CD1c-positive myeloid dendritic cell (primary cell): ENCODE measurements around the gene ZNF524.
"Not testable (repeated sequence)": the region's sequence is repeated elsewhere in the genome, so short reads cannot be mapped to it uniquely, and the experiment has no call there.

Experiments used
- DNase-seq: peaks from one replicate; pipeline ENCODE4 v3.0.0-alpha.2; 2016; ENCODE audit errors: extremely low spot score

The ZNF524 gene, protein sequence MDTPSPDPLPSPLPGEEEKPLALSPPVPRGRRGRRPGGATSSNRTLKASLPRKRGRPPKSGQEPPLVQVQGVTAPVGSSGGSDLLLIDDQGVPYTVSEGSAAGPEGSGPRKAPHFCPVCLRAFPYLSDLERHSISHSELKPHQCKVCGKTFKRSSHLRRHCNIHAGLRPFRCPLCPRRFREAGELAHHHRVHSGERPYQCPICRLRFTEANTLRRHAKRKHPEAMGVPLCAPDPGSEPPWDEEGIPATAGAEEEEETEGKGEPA

DNA sequence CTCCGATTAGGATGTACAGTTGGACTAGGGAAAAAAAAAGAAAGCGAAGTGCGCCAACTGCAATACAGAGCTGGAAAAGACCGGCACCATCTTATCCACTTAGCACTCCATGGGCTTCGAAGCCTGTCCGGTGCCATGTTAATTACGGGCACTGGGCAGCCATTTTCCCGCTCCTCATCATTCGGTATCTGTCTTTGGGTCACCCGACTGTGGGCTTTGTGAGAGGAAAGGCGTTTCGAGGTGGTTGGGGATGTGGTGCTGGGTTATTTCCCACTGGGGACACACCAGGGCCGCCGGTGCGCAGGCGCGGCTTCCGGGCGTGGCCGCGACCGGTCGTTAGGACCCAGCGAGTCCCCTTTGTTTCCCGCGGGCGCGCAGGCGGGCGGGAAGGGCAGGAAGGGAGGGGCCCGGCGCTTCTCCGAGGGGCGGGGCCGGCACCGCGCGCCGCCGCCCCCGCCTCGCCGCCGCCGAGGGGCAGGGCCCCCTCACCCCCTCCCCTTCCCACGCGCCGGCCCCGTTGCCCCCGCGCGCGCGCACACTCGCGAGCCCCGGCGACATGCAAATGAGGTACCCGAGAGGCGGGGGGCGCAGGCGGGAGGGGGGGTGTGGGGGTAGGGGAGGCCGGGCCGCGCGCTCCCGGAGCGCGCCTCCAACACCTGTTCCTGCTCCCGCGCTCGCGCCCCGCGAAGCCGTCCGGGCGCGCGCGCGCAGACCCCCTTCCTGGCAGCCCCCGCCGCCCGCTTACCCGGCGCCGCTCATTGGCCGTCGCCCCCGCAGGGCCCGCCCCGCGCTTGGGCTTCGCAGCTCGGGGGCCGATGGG lies at the start of gene ZNF524:
TSS of gene ZNF524 (plus strand) at position 447 of the 820 bp plus-strand sequence. CDS start 1,825 bp downstream, outside the sequence.
- DNase-seq: peak; percentile 89

DNA sequence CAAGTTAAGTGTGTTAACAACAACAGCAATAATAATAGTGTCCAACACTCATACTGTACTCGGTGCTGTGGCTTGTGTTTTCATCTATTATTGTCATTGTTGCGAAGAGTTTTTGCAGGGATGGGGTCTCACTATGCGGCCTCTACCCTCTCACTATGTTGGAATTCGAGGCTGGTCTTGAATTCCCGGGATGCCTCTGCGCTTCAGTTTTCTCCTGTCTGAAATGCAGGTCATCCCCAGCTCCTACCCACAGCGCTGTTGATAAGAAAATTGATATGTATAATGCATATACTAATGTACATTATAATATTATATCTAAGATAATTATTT lies 49.8 kb upstream of the ZNF524 start:
- DNase-seq: no peak

DNA sequence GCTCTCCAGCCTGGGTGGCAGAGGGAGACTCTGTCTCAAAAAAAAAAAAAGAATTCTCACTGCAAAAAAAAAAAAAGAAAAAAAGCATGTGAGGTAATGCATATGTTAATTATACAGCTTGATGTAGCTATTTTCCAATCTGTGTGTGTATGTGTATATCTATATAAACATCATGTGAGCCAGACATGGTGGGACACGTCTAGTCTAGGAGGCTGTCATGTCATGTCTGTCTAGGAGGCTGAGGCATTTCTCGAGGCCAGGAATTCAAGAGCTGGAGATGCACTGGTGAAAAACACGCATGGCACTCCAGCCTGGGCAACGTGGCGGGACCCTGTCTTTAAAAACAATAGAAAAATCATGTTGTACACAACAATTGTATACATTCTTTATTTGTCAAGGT lies 47.9 kb upstream of the ZNF524 start:
- DNase-seq: no peak

DNA sequence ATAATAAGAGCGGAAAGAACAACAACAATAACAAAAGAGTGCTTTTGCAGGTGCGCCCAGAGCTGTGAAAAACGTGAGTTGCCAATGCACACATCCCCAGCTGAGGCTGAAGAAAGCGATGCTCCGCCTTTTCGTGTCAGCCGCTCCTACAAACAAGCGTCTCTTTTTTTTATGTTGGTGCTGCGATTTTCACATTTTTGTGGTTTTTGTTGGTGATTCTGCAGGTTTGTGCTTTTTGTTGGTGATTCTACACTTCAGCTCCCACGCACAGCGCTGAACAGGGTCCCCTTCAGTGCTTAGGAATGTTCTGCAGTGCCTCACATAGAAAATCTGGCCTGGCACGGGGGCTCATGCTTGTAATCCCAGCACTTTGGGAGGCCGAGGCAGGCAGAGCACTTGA lies 47.5 kb upstream of the ZNF524 start:
- DNase-seq: no peak

DNA sequence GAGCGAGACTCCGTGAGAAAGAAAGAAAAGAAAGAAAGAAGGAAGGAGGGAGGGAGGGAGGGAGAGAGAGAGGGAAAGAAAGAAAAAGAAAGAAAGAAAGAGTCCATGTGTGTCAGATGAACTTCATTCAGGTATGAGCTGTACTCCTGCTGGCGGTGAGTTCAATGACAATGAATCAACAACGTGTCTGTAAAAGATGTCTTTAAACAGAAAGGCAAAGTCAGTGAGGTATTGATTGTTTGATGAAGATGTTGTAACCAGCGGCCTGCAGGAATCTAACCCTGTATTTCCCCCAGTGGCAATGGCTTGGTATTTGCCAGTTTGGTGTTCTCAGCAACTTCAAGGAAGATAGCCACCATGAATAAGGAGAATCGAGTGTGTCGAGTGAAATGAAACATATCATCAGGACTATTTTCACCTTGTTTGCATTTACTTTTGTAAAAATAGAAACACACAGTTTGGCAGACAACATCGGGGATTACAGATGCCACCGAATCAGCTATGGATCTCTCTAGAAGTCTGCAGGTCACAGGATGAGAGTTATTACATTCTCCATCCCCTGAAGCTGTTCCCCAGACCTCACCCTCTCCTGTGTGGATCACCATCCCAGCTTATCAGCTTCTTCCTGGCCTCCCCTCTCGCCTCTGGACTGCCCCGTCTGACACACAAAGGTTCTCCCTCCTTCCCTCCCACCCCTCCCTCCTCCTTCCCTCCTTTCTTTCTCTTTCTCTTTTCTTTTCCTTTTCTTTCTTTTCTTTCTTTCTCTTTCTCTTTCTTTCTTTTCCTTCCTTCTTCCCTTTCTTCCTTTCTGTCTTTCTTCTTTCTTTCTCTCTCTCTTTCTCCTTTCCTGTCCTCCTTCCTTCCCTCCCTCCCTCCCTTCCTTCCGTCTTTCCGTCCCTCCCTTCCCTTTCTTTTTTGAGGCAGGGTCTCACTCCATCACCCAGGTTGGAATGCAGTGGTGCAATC lies 46.6 kb upstream of the ZNF524 start:
- DNase-seq: no peak

DNA sequence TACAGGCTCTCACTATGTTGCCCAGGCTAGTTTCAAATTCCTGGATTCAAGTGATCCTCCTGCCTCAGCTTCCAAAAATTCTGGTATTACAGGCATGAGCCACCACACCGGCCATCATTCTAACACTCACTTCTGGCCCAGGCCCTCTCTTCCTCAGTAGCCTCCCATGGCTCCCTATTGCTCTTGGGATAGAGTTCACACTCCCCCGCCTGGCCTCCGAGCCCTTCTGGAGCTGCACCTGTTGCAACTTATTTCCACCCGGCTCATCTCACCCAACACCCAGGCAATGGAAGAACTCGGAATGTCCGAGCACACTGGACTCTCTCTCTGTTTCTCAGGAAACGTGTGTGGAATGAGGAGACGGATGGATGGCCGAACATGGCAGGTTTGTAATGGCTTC lies 45.8 kb upstream of the ZNF524 start:
- no peak for DNase-seq

DNA sequence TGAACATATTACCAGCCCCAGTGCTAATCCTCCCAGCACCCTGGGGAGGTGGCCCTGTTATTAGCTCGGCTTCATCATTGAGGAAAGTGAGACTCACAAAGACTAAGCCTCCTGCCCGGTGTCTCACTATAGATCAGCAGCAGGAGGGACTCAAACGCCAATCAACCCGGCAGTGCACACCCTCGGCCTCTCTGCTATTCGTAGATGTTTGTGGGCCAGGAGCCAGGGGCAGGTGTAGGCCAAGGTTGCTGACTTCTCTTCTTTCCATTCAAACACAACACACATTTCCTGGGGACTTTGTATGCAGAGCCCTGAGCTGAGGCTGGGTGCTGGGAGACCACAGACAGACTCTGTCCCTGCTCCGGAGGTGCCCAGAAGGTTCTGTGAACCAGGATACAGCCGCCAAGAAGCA lies 45.3 kb upstream of the ZNF524 start:
- no peak for DNase-seq

DNA sequence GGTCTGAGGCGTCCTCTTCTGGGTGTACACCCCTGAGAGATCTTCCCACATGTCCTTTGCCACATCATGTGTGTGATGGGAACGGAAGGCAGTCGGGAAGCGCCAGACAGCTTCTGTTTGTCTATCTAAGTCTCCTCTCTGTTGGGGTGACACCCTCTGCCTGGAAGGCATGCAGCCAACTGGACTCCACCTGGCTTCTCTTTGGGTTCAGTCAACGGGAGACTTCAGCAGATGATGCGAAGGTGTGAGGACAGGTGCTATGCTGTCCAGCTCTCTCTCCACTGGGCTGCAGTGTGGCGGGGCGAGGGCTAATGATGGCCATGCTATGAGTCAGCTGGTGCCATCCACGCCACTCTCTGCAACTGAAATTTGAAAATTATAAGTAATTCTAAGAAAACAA lies 40.4 kb upstream of the ZNF524 start:
- DNase-seq: no peak

DNA sequence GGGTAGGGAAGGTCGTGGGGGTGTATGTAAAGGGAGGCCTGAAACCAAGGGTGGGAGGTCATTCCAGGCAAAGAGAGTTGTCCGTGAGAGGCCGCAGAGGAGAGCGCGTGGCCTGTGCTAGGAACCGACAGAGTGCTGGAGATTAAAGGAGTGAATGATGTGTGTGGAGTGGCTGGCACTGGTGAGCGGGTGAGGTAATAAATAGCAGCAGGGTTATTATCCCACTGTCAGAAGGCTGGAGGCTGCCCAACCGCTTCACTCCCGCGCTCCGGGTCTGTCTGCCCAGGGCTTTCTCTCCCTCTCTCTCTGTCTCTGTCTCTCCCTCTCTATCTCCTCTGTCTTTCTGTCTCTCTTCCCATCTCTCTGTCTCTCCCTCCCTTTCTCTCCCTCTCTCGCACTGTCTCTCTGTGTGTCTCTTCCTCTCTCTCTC lies 36.8 kb upstream of the ZNF524 start:
- no peak for DNase-seq

DNA sequence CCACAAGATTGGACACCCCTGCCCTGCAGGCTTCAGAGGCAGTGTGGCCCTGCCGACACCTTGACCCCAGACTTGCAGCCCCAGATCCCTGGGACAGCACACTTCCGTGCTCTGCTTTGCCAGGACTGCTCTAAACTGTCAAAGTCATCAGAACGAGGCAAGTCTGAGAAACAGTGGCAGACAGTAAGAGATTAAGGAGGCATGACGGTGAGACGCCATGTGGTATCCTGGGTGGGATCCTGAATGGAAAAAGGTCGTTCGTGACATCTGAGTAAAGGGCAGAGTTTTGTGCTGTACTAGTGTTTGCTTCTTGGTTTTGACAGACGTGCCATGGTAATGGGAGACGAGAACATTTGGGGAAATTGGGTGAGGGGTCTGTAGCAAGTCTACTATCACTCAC lies 33.3 kb upstream of the ZNF524 start:
- DNase-seq: no peak

DNA sequence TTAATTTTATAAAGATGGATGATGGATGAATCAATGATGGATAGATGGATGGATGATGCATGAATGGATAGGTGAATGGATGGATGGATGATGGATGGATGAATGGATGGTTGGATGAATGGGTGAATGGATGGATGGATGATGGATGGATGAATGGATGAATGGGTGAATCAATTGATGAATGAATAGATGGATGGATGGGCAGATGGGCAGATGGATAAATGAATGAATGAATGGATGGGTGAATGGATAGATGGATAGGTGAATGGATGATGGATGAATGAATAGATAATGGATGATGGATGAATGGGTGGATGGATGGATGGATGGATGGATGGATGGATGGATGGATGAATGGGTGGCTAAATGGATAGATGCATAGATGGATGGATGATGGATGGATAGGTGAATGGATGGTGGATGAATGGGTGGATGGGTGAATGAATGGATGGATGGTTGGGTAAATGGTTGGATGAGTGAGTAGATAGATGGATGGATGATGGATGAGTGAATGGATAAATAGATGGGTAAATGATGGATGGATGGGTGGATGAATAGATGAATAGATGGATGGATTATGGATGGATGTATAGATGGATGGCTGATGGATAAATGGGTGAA lies 32.3 kb upstream of the ZNF524 start:
- DNase-seq: no peak

DNA sequence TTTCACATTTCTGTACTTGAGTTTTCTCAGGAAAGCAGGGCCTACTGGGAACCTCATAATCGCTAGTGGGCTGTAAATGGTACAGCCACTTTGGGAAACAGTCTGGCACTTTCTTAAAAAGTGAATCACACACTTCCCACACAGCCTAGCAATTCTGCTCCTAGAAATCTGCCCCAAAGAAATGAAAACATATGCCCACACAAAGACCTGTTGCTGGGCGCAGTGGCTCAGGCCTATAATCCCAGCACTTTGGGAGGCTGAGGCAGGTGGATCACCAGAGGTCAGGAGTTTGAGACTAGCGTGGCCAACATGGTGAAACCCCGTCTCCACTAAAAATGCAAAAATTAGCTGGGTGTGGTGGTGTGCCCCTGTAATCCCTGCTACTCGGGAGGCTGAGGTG lies 30.6 kb upstream of the ZNF524 start:
- not testable (repeated sequence) for DNase-seq

DNA sequence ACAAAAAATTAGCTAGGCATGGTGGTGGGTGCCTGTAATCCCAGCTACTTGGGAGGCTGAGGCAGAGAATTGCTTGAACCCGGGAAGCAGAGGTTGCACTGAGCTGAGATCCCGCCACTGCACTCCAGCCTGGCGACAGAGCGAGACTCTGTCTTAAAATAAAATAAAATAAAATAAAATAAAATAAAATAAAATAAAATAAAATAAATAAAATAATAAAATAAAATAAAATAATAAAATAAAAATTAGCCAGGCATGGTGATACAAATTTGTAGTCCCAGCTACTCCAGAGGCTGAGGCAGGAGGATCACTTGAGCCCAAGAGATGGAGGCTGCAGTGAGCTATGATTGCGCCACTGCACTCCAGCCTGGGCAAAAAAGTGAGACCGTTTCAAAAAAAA lies 26.2 kb upstream of the ZNF524 start:
- not testable (repeated sequence) for DNase-seq

DNA sequence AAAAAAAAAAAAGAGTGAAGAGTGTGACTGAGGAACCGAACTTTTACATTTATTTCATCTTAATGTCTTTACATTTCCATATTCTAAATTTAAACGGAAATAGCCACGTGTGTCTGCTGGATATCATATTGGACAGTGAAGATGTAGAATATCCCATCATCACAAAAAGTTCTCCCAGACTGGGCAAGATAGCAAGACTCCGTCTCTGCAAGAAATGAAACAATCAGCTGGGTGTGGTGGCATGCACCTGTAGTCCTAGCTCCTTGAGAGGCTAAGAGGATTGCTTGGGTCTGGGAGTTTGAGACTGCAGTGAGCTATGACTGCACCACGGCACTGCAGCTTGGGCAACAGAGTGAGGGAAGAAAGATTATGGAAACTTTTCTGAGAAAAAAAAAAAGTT lies 23.3 kb upstream of the ZNF524 start:
- no peak for DNase-seq

DNA sequence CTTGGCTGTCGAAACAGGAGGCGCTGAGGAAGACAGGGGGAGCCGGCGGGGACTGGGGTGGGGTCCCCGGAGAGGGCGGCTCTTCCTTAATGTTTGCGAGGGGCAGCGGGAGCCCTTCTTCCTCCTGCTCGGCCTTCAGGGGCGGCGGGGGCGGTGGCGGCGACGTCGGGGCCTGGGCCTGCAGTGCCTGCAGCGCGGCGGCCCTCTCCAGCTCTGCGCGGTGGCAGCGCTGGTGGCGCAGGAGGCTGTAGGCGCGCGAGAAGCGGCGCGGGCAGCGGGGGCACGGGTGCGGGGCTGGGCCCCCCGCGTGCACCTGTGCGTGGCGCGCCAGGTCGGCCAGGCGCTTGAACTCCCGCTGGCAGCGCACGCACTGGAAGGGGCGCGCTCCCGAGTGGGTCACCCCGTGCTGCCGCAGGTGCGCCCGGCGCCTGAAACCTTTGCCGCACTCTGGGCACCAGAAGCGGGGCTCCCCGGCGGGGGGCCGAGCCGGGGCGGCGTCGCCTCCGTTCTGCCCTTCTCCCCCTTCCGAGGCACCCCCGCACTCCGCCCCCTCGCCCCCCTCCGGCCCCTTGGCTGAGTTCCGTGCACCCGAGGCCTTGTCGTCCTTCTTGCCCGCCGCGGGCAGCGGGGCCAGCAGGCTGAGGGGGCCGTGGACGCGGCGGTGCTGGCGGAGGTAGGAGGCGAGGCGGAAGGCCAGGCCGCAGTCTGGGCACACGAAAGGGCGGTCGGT lies 21.9 kb upstream of the ZNF524 start:
- DNase-seq: no peak

DNA sequence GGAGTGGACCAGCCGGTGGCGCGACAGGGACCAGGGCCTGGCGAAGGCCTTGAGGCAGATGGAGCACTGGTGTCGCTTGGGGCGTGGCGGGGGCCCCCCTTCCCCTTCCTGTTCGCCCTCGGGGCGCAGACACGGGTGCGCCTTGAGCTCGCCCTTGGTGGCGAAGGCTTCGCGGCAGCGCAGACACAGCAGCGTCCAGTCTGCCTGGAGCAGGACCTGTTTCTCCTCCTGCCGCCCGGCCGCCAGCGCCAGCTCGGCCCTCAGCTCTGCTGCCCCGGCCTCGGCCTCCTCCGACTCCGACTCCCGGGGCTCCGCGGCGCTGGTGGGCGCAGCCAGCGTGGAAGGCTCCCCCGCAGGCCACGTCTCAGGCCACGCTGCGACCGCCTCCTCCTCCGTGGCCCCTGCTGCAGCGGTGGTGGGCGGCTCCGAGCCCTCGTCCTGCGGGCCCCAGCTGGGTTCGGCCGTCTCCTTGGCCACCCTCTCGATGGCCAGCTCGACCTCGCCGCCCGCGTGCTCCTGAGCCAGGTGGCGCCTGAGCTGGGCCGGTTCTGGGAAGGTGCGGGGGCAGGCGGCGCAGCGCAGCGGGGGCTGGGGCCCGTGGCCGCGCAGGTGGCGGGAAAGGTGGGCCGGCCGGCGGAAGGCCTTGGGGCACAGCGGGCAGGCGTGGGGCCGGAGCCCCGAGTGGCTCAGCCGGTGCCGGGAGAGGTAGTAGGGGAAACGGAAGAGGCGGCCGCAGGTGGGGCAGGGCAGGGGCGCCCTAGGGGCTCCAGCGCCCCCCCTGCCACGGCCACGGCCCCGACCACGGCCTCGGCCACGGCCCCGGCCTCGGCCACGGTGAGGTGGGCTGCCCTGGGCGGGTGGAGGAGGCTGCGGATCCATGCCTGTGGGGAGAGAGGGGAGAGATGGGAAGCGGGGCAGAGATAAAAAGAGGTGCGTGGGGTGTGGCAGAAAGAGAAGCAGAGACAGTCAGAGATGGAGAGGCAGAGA lies 21.0 kb upstream of the ZNF524 start:
- DNase-seq: no peak

DNA sequence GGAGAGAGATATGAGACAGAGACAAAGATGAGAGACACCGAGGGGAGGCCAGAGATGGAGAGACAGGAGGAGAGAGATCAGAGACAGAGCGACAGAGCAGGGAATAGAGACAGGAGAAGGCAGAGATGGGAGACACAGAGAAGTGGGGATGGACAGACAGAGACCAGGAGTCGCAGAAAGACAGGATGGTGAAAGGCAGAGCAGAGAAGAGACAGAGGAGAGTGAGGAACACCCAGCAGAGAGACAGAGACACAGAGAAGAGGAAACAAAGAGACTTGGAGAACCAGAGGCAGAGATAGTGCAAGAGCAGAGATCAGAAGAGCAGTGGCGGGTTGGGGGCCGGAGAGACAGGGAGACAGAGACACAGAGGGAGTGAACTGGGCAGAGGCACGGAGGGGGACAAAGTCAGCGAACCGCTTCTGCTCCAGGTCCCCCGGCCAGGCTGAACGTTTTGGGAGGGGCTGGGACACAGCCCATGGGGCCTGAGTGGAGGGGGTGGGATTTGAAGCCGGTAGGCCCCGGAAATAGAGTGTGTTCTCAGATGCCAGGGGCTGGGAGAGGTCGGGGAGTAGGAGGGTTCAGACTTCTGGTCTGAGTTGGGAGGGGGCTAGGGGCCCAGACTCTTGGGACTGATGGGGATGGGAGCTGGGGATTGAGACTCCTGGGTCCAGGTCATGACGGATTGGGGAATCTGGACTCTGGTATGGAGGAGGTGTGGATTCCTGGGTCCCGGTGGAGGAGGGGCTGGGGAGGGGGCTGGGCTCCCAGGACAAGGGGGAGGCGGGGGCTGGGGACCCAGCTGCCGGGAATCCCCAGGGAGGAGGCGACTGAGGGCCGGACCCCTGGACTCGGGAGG lies 20.1 kb upstream of the ZNF524 start:
- no peak for DNase-seq

DNA sequence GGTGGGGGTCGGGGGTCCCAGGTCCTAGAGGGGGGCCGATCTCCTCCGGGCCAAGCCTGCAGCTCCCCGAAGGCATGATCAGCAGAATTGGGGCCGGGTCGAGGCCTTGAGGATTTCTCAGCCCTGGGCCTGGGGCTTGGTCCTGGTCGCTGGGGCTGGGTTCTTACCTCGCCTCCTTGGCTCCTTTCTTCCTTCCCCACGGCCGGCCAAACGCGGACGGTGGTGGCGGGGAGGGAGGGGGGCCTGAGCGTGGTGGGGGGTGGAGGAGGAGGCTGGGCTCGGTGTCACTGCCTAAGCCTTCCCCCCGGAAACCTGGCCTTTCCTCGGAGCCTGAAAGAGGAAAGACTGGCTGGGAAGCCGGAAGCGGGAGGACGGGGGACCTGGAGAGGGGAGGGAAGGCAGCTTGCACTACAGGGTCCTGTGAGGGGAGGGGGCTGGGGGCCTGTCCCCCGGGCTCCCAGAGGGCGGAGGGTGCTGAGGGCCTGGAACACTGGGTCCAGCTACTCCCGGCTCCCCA lies 19.4 kb upstream of the ZNF524 start, which contains the start of gene ZNF579:
TSS of gene ZNF579 (minus strand) at position 221 of the 517 bp plus-strand sequence. CDS start 1,209 bp downstream, outside the sequence.
- DNase-seq: peak; percentile 81
